ENCODE data around the gene ALDH8A1.

DNA sequence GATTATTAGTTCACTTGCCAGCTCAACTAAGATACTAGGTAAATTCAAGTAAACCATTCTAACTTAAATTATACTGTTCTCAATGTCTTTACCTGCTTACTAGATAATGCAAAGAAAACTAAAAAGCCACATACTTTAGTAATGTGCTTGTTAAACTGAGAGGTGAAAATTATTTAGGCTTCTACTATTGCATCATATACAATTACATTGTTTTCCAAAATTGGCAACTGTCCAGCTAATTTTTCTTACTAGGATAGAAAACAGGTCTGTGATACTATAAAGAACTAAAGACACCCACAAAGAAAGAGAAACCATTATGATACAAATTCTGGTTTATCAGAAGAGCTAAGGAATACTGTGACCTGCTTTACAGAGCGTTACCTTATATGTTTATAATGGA lies 45.6 kb upstream of the ALDH8A1 start:
- TF ChIP-seq, protein P1, sequence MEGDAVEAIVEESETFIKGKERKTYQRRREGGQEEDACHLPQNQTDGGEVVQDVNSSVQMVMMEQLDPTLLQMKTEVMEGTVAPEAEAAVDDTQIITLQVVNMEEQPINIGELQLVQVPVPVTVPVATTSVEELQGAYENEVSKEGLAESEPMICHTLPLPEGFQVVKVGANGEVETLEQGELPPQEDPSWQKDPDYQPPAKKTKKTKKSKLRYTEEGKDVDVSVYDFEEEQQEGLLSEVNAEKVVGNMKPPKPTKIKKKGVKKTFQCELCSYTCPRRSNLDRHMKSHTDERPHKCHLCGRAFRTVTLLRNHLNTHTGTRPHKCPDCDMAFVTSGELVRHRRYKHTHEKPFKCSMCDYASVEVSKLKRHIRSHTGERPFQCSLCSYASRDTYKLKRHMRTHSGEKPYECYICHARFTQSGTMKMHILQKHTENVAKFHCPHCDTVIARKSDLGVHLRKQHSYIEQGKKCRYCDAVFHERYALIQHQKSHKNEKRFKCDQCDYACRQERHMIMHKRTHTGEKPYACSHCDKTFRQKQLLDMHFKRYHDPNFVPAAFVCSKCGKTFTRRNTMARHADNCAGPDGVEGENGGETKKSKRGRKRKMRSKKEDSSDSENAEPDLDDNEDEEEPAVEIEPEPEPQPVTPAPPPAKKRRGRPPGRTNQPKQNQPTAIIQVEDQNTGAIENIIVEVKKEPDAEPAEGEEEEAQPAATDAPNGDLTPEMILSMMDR (IDR thresholded peaks at IDR 0.05; ENCODE audit: insufficient read depth, low read depth, low read length) = no peak
- TF ChIP-seq EZH2 (IDR thresholded peaks at IDR 0.05; ENCODE audit: insufficient read depth, low read length) = no peak
